Neural crest cell (in vitro differentiated cells): Measurements from ENCODE around the gene FBXO46. TPM values are rescaled to one million over a fixed set of nuclear protein-coding genes. Genes with fewer than 3 reads are reported as not detected.

ENCODE experiments used
- DNase-seq: peaks from one replicate; pipeline ENCODE4 v3.0.0; 2021; ENCODE audit warnings: low read depth, mixed read lengths, low spot score
- H3K27ac Mint-ChIP-seq: one replicate; pipeline ENCODE4 v1.8.0; 2021; ENCODE audit warnings: mild to moderate bottlenecking, mixed read lengths; ENCODE audit not compliant: unreplicated experiment
- H3K27me3 Mint-ChIP-seq: 2 replicates; pipeline ENCODE4 v1.8.0; 2021; ENCODE audit warnings: low read depth, mild to moderate bottlenecking, mixed read lengths
- H3K36me3 Mint-ChIP-seq: 2 replicates; pipeline ENCODE4 v1.8.0; 2021; ENCODE audit warnings: low read depth, mild to moderate bottlenecking, mixed read lengths
- H3K4me1 Mint-ChIP-seq: 2 replicates; pipeline ENCODE4 v1.8.0; 2021; ENCODE audit warnings: mixed read lengths
- H3K4me3 Mint-ChIP-seq: one replicate; pipeline ENCODE4 v1.8.0; 2021; ENCODE audit warnings: mild to moderate bottlenecking, mixed read lengths
- H3K9me3 Mint-ChIP-seq: 2 replicates; pipeline ENCODE4 v1.8.0; 2021; ENCODE audit warnings: mixed read lengths
- total RNA-seq: library from RNA; stranded (reverse); gene quantifications from 2 replicates; pipeline ENCODE4 v1.2.1, GENCODE V29; 2021
- TF ChIP-seq, protein P1 (sequence below): fragments of 200-600 bp; sonication (generic); conservative IDR thresholded peaks from 2 replicates; pipeline ENCODE4 v1.5.0; 2021; ENCODE audit warnings: antibody characterized with exemption, mild to moderate bottlenecking

Gene FBXO46
- total RNA-seq, 1 donor from 2014 or later = 27.2 TPM

- Mint-ChIP-seq H3K36me3 (peaks cover 6% of the 10 kb centered on the region), H3K27me3 (no peaks in the 10 kb centered on the region), H3K4me1 (peaks cover 42% of the 10 kb centered on the region), H3K4me3 (peak overlapping the region; percentile 96), H3K27ac (peak overlapping the region; percentile 99), H3K9me3 (no peaks in the 10 kb centered on the region)
- DNase-seq = no peak
- TF ChIP-seq, protein P1, sequence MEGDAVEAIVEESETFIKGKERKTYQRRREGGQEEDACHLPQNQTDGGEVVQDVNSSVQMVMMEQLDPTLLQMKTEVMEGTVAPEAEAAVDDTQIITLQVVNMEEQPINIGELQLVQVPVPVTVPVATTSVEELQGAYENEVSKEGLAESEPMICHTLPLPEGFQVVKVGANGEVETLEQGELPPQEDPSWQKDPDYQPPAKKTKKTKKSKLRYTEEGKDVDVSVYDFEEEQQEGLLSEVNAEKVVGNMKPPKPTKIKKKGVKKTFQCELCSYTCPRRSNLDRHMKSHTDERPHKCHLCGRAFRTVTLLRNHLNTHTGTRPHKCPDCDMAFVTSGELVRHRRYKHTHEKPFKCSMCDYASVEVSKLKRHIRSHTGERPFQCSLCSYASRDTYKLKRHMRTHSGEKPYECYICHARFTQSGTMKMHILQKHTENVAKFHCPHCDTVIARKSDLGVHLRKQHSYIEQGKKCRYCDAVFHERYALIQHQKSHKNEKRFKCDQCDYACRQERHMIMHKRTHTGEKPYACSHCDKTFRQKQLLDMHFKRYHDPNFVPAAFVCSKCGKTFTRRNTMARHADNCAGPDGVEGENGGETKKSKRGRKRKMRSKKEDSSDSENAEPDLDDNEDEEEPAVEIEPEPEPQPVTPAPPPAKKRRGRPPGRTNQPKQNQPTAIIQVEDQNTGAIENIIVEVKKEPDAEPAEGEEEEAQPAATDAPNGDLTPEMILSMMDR = no peak
Observed at GRCh38 chr19:45716359-45717130, 14.2 kb downstream of the FBXO46 start.

- Mint-ChIP-seq H3K9me3 (no peaks in the 10 kb centered on the region), H3K27me3 (no peaks in the 10 kb centered on the region), H3K4me1 (peaks cover 47% of the 10 kb centered on the region), H3K36me3 (peaks cover 9% of the 10 kb centered on the region), H3K27ac (no peak overlapping the region), H3K4me3 (no peak overlapping the region)
- DNase-seq = no peak
- TF ChIP-seq, protein P1 = no peak
Observed at GRCh38 chr19:45715139-45715538, 15.6 kb downstream of the FBXO46 start.

DNA sequence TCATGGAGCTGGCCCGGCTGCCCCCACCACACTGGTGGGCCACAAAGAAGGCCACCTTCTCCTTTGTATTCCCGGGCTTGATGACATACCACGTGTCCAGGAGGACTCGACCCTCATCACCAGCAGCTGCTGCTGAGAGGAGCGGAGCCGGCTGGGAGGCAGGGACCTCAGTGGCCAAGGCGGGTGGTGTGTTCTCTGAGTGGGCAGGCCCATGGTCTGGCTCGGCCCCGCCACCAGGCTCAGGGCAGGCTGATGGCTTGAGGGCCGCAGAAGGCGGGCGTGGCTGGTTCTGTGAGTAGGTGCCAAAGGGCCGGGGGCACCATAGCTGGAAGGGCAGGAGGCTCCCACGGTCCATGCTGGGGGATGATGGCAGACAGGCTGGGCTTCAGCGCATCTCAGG is 17.6 kb downstream of the FBXO46 start:
- no peak for DNase-seq
- TF ChIP-seq, protein P1 = no peak
- H3K27ac Mint-ChIP-seq = no peak overlapping the region
- no peak overlapping the region for H3K4me3 Mint-ChIP-seq
- H3K9me3 Mint-ChIP-seq = no peaks in the 10 kb centered on the region
- H3K4me1 Mint-ChIP-seq = peaks cover 38% of the 10 kb centered on the region
- H3K27me3 Mint-ChIP-seq = no peaks in the 10 kb centered on the region
- H3K36me3 Mint-ChIP-seq = peaks cover 5% of the 10 kb centered on the region

- no peak overlapping the region for H3K27ac Mint-ChIP-seq
- peaks cover 5% of the 10 kb centered on the region for H3K36me3 Mint-ChIP-seq
- DNase-seq = no peak
- H3K4me3 Mint-ChIP-seq = no peak overlapping the region
- TF ChIP-seq, protein P1 = no peak
- H3K9me3 Mint-ChIP-seq = no peaks in the 10 kb centered on the region
- H3K4me1 Mint-ChIP-seq = peaks cover 34% of the 10 kb centered on the region
- H3K27me3 Mint-ChIP-seq = no peaks in the 10 kb centered on the region
Observed at GRCh38 chr19:45712699-45713067, 18.0 kb downstream of the FBXO46 start.

DNA sequence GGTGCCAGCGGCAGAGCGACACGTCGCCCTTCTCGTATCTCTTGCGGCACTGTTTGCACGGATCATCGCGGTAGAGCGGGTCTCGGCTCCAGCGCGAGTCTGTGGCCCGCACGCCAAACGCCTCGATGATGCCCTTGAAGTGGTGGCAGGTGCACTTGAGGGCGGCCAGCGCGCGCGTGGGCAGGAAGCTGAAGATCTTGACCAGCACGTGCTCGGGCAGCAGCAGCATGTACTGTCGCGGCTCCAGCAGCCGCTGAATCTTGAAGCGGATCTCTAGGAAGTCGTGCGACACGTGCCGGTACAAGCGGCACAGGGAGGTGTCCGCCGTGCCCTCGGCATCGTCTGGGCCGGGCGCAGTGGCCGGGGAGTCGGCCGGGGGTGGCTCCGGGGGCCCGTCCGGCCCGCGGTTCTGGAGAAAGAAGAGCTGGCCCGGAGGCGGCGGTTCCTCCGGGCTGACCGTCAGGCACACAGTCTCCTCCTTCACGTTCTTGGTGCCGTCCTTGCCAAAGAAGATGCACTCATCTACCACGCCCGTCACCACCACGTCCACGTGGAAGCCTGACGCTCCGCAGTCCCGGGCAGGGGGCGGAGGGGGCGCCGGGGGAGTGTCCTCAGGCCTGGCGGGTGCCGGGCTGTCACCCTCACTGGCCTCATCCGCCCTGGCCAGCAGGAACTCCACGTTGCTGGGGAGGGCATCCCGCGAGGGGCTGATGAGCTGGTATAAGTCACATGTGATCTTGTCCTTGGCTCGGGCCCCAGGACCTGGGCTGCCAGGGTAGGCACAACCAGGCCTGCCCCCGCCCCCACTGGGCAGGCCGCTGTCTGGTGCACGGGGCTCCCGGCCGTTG is 18.6 kb downstream of the FBXO46 start:
- TF ChIP-seq, protein P1 = no peak
- H3K4me1 Mint-ChIP-seq = peaks cover 29% of the 10 kb centered on the region
- DNase-seq = no peak
- no peaks in the 10 kb centered on the region for H3K9me3 Mint-ChIP-seq
- no peak overlapping the region for H3K27ac Mint-ChIP-seq
- H3K36me3 Mint-ChIP-seq = peaks cover 5% of the 10 kb centered on the region
- no peaks in the 10 kb centered on the region for H3K27me3 Mint-ChIP-seq
- no peak overlapping the region for H3K4me3 Mint-ChIP-seq
